Panc1 (cell line): ENCODE results near the gene UBC.
A peak's percentile ranks its signal among the peaks of the same experiment; 100 is the strongest.

Experiments
- CTCF ChIP-seq: fragments of 450-650 bp; IDR thresholded peaks from 2 replicates; pipeline ENCODE4 v1.5.1; 2017; ENCODE audit warnings: mild to moderate bottlenecking
- POLR2AphosphoS5 ChIP-seq: IDR thresholded peaks from 2 replicates; pipeline ENCODE4 v1.6.1; 2012; ENCODE audit warnings: mild to moderate bottlenecking, low read depth, low read length, moderate library complexity
- SIN3A ChIP-seq: IDR thresholded peaks from 2 replicates; pipeline ENCODE4 v1.6.1; 2012; ENCODE audit warnings: low read depth, mild to moderate bottlenecking, low read length, moderate library complexity, borderline replicate concordance; ENCODE audit not compliant: insufficient read depth
- TCF7L2 ChIP-seq: IDR thresholded peaks from 2 replicates; pipeline ENCODE4 v1.6.1; 2011; ENCODE audit warnings: mild to moderate bottlenecking, low read depth, low read length, inconsistent platforms
- TF ChIP-seq, protein P1 (sequence below), 2 experiments: IDR thresholded peaks; 2 replicates each; pipeline ENCODE4 v1.6.1; 2011 to 2012; ENCODE audit warnings: low read depth in 2 of 2, control low read depth in 1 of 2, low read length in 1 of 2, mild to moderate bottlenecking in 1 of 2, moderate library complexity in 1 of 2; ENCODE audit not compliant: insufficient read depth in 1 of 2

- TF ChIP-seq CTCF (no peak), TCF7L2 (peak; percentile 86), POLR2AphosphoS5 (no peak; the same call in 1 of the 2 replicates), SIN3A (no peak)
- TF ChIP-seq, protein P1, sequence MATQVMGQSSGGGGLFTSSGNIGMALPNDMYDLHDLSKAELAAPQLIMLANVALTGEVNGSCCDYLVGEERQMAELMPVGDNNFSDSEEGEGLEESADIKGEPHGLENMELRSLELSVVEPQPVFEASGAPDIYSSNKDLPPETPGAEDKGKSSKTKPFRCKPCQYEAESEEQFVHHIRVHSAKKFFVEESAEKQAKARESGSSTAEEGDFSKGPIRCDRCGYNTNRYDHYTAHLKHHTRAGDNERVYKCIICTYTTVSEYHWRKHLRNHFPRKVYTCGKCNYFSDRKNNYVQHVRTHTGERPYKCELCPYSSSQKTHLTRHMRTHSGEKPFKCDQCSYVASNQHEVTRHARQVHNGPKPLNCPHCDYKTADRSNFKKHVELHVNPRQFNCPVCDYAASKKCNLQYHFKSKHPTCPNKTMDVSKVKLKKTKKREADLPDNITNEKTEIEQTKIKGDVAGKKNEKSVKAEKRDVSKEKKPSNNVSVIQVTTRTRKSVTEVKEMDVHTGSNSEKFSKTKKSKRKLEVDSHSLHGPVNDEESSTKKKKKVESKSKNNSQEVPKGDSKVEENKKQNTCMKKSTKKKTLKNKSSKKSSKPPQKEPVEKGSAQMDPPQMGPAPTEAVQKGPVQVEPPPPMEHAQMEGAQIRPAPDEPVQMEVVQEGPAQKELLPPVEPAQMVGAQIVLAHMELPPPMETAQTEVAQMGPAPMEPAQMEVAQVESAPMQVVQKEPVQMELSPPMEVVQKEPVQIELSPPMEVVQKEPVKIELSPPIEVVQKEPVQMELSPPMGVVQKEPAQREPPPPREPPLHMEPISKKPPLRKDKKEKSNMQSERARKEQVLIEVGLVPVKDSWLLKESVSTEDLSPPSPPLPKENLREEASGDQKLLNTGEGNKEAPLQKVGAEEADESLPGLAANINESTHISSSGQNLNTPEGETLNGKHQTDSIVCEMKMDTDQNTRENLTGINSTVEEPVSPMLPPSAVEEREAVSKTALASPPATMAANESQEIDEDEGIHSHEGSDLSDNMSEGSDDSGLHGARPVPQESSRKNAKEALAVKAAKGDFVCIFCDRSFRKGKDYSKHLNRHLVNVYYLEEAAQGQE (IDR thresholded peaks at IDR 0.05; ENCODE audit: insufficient read depth in 1 of 2, low read depth in 2 of 2, low read length in 1 of 2): no peak; a peak in 1 of 4 replicates
Measured at GRCh38 chr12:124927201-124928094, 13.0 kb upstream of the UBC start.
